ENCODE results near the gene TTYH1.

TTYH1 gene

GRCh38 chr19:54439174-54439851 is 24.0 kb downstream of the TTYH1 start:
- no peak for TF ChIP-seq GATA2 (IDR thresholded peaks at IDR 0.05; ENCODE audit: low read depth, low read length)
- TF ChIP-seq GATA3 (IDR thresholded peaks at IDR 0.05; ENCODE audit: low read depth, low read length) = no peak

GRCh38 chr19:54440641-54441040 is 25.4 kb downstream of the TTYH1 start:
- TF ChIP-seq GATA3 (IDR thresholded peaks at IDR 0.05; ENCODE audit: low read depth, low read length) = no peak
- no peak for TF ChIP-seq GATA2 (IDR thresholded peaks at IDR 0.05; ENCODE audit: low read depth, low read length)

GRCh38 chr19:54444737-54445136 is 29.5 kb downstream of the TTYH1 start:
- TF ChIP-seq GATA3 (IDR thresholded peaks at IDR 0.05; ENCODE audit: low read depth, low read length) (no peak), GATA2 (IDR thresholded peaks at IDR 0.05; ENCODE audit: low read depth, low read length) (no peak)

- TF ChIP-seq GATA3 (IDR thresholded peaks at IDR 0.05; ENCODE audit: low read depth, low read length) = no peak
- no peak for TF ChIP-seq GATA2 (IDR thresholded peaks at IDR 0.05; ENCODE audit: low read depth, low read length)
Measured at GRCh38 chr19:54448040-54448773, 32.9 kb downstream of the TTYH1 start.

- TF ChIP-seq GATA2 (IDR thresholded peaks at IDR 0.05; ENCODE audit: low read depth, low read length) (no peak), GATA3 (IDR thresholded peaks at IDR 0.05; ENCODE audit: low read depth, low read length) (no peak)
Measured at GRCh38 chr19:54448774-54449700, 33.8 kb downstream of the TTYH1 start, which contains the start of gene LENG8. Gene LENG8 (plus strand): TSS chr19:54449199. CDS start chr19:54451345, 2,146 bp downstream.

GRCh38 chr19:54449701-54450069 is 34.4 kb downstream of the TTYH1 start:
- TF ChIP-seq GATA2 (IDR thresholded peaks at IDR 0.05; ENCODE audit: low read depth, low read length) = no peak
- no peak for TF ChIP-seq GATA3 (IDR thresholded peaks at IDR 0.05; ENCODE audit: low read depth, low read length)

- no peak for TF ChIP-seq GATA2 (IDR thresholded peaks at IDR 0.05; ENCODE audit: low read depth, low read length)
- no peak for TF ChIP-seq GATA3 (IDR thresholded peaks at IDR 0.05; ENCODE audit: low read depth, low read length)
Measured at GRCh38 chr19:54451331-54451871, 36.1 kb downstream of the TTYH1 start.

- TF ChIP-seq GATA3 (IDR thresholded peaks at IDR 0.05; ENCODE audit: low read depth, low read length) = no peak
- no peak for TF ChIP-seq GATA2 (IDR thresholded peaks at IDR 0.05; ENCODE audit: low read depth, low read length)
Measured at GRCh38 chr19:54451997-54452396, 36.7 kb downstream of the TTYH1 start.

- TF ChIP-seq GATA3 (IDR thresholded peaks at IDR 0.05; ENCODE audit: low read depth, low read length) (no peak), GATA2 (IDR thresholded peaks at IDR 0.05; ENCODE audit: low read depth, low read length) (no peak)
Measured at GRCh38 chr19:54452626-54453025, 37.4 kb downstream of the TTYH1 start.

- TF ChIP-seq GATA3 (IDR thresholded peaks at IDR 0.05; ENCODE audit: low read depth, low read length) = no peak
- no peak for TF ChIP-seq GATA2 (IDR thresholded peaks at IDR 0.05; ENCODE audit: low read depth, low read length)
Measured at GRCh38 chr19:54453921-54454780, 38.9 kb downstream of the TTYH1 start.

GRCh38 chr19:54454781-54455675 is 39.8 kb downstream of the TTYH1 start:
- no peak for TF ChIP-seq GATA2 (IDR thresholded peaks at IDR 0.05; ENCODE audit: low read depth, low read length)
- TF ChIP-seq GATA3 (IDR thresholded peaks at IDR 0.05; ENCODE audit: low read depth, low read length) = no peak

- TF ChIP-seq GATA2 (IDR thresholded peaks at IDR 0.05; ENCODE audit: low read depth, low read length) = no peak
- no peak for TF ChIP-seq GATA3 (IDR thresholded peaks at IDR 0.05; ENCODE audit: low read depth, low read length)
Measured at GRCh38 chr19:54455786-54456422, 40.6 kb downstream of the TTYH1 start.

All from SH-SY5Y (cell line).